HEK293 (cell line): ENCODE results near the gene SS18L1.

Source experiments
- CTCF ChIP-seq: fragments of 450-650 bp; formaldehyde crosslinking; IDR thresholded peaks from 2 replicates; pipeline ENCODE4 v1.5.1; 2016; ENCODE audit warnings: missing biosample characterization, missing genetic modification characterization
- ZNF138 ChIP-seq: fragments of 450-650 bp; formaldehyde crosslinking; IDR thresholded peaks from 2 replicates; pipeline ENCODE4 v1.5.1; 2016; ENCODE audit warnings: missing biosample characterization, missing genetic modification characterization, borderline replicate concordance
- ZNF146 ChIP-seq: fragments of 450-650 bp; formaldehyde crosslinking; IDR thresholded peaks from 2 replicates; pipeline ENCODE4 v1.5.1; 2016; ENCODE audit warnings: missing biosample characterization, missing genetic modification characterization
- ZNF23 ChIP-seq: fragments of 450-650 bp; formaldehyde crosslinking; IDR thresholded peaks from 2 replicates; pipeline ENCODE4 v1.5.1; 2016; ENCODE audit warnings: missing biosample characterization, missing genetic modification characterization, borderline replicate concordance
- ZNF311 ChIP-seq: fragments of 450-650 bp; formaldehyde crosslinking; IDR thresholded peaks from 2 replicates; pipeline ENCODE4 v1.5.1; 2017; ENCODE audit warnings: missing biosample characterization, missing genetic modification characterization, borderline replicate concordance

- no peak for TF ChIP-seq ZNF146 (tag by site-specific recombination)
- no peak for TF ChIP-seq ZNF138 (tag by site-specific recombination)
- TF ChIP-seq CTCF (tag by site-specific recombination): no peak
- no peak for TF ChIP-seq ZNF311
- no peak for TF ChIP-seq ZNF23 (tag by site-specific recombination)
Observed at GRCh38 chr20:62223571-62223970, 80.0 kb downstream of the SS18L1 start.
